Pons (tissue), 1 donor: Measurements from ENCODE around the gene CD86.

Experiments
- DNase-seq: peaks from one replicate; pipeline ENCODE4 v3.0.0-alpha.2; 2016; ENCODE audit warnings: low spot score

The CD86 gene

GRCh38 chr3:122092460-122093165, 37.5 kb downstream of the CD86 start:
- DNase-seq: peak; percentile 51

GRCh38 chr3:122094125-122094524, 39.0 kb downstream of the CD86 start:
- no peak for DNase-seq

- DNase-seq: no peak
Observed at GRCh38 chr3:122094693-122095092, 39.5 kb downstream of the CD86 start.

GRCh38 chr3:122097141-122097540, 42.0 kb downstream of the CD86 start:
- no peak for DNase-seq

GRCh38 chr3:122098611-122099010, 43.4 kb downstream of the CD86 start:
- no peak for DNase-seq

GRCh38 chr3:122099255-122099654, 44.1 kb downstream of the CD86 start:
- DNase-seq: no peak

- DNase-seq: no peak
Observed at GRCh38 chr3:122100083-122100482, 44.9 kb downstream of the CD86 start.

- DNase-seq: peak; percentile 11
Observed at GRCh38 chr3:122100591-122101463, 45.7 kb downstream of the CD86 start.

GRCh38 chr3:122101646-122102045, 46.5 kb downstream of the CD86 start:
- DNase-seq: peak; percentile 63

- DNase-seq: no peak
Observed at GRCh38 chr3:122102191-122102935, 47.2 kb downstream of the CD86 start.

- DNase-seq: no peak
Observed at GRCh38 chr3:122103821-122104514, 48.8 kb downstream of the CD86 start.

GRCh38 chr3:122104515-122105194, 49.5 kb downstream of the CD86 start:
- DNase-seq: no peak

- DNase-seq: no peak
Observed at GRCh38 chr3:122105626-122106025, 50.5 kb downstream of the CD86 start.

GRCh38 chr3:122107171-122107570, 52.0 kb downstream of the CD86 start:
- no peak for DNase-seq

GRCh38 chr3:122111974-122112373, 56.8 kb downstream of the CD86 start:
- no peak for DNase-seq

GRCh38 chr3:122112754-122113153, 57.6 kb downstream of the CD86 start:
- no peak for DNase-seq

GRCh38 chr3:122123850-122124249, 68.7 kb downstream of the CD86 start:
- DNase-seq: no peak

- no peak for DNase-seq
Observed at GRCh38 chr3:122132949-122133540, 77.9 kb downstream of the CD86 start.

GRCh38 chr3:122146466-122146865, 91.3 kb downstream of the CD86 start:
- DNase-seq: no peak

- DNase-seq: no peak
Observed at GRCh38 chr3:122148941-122149627, 93.9 kb downstream of the CD86 start.
